OCI-LY3 (cell line): ENCODE results near the gene TPP1.

ENCODE experiments used
- H2AFZ ChIP-seq: fragments of 200-600, 300-600 bp; shearing (Covaris generic); 2 replicates; pipeline ENCODE4 v1.6.0; 2014; ENCODE audit warnings: antibody characterized with exemption, low read depth, low read length
- H3K27ac ChIP-seq: fragments of 200-600, 300-600 bp; sonication (generic); 2 replicates; pipeline ENCODE4 v1.5.1; 2014; ENCODE audit warnings: mild to moderate bottlenecking, low read length, moderate library complexity, mixed read lengths
- H3K27me3 ChIP-seq: fragments of 200-600, 300-600 bp; sonication (generic); 2 replicates; pipeline ENCODE4 v1.6.1; 2014; ENCODE audit warnings: low read depth, low read length, mixed read lengths
- H3K36me3 ChIP-seq: fragments of 200-600, 300-600 bp; sonication (generic); replicated peaks from 2 replicates; pipeline ENCODE3; 2014; ENCODE audit warnings: low read depth, low read length, mixed read lengths
- H3K4me1 ChIP-seq: fragments of 300-600, 200-600 bp; sonication (generic); 2 replicates; pipeline ENCODE4 v1.6.1; 2014; ENCODE audit warnings: low read length, mixed read lengths
- H3K4me2 ChIP-seq: fragments of 200-600, 300-600 bp; sonication (generic); 2 replicates; pipeline ENCODE4 v1.6.1; 2014; ENCODE audit warnings: low read length, mixed read lengths
- H3K4me3 ChIP-seq: fragments of 300-600, 200-600 bp; sonication (generic); 2 replicates; pipeline ENCODE4 v1.5.1; 2014; ENCODE audit warnings: antibody characterized with exemption, mild to moderate bottlenecking, low read length, moderate library complexity
- H3K79me2 ChIP-seq: fragments of 300-600, 200-600 bp; shearing (Covaris generic); 2 replicates; pipeline ENCODE4 v1.6.1; 2014; ENCODE audit warnings: mild to moderate bottlenecking, low read length, mixed read lengths
- H3K9ac ChIP-seq: fragments of 300-600, 200-600 bp; shearing (Covaris generic); 2 replicates; pipeline ENCODE4 v1.6.0; 2014; ENCODE audit warnings: mild to moderate bottlenecking, low read length, moderate library complexity
- H3K9me3 ChIP-seq: fragments of 200-600, 300-600 bp; shearing (Covaris generic); 2 replicates; pipeline ENCODE4 v1.6.1; 2014; ENCODE audit warnings: low read length, mixed read lengths; ENCODE audit not compliant: insufficient read depth
- H4K20me1 ChIP-seq: fragments of 200-600, 300-600 bp; sonication (generic); 2 replicates; pipeline ENCODE4 v1.6.1; 2016; ENCODE audit warnings: low read length, mixed read lengths; ENCODE audit not compliant: insufficient read depth
- EZH2phosphoT487 ChIP-seq: fragments of 200-600 bp; shearing (Covaris generic); IDR thresholded peaks from 2 replicates; pipeline ENCODE4 v1.6.1; 2018; ENCODE audit warnings: antibody characterized with exemption, mixed run types, low read depth
- TF ChIP-seq, protein P1 (sequence below): fragments of 200-600, 300-600 bp; sonication (generic); IDR thresholded peaks from 2 replicates; pipeline ENCODE4 v1.5.1; 2014; ENCODE audit warnings: antibody characterized with exemption, low read length, low read depth

The TPP1 gene

DNA sequence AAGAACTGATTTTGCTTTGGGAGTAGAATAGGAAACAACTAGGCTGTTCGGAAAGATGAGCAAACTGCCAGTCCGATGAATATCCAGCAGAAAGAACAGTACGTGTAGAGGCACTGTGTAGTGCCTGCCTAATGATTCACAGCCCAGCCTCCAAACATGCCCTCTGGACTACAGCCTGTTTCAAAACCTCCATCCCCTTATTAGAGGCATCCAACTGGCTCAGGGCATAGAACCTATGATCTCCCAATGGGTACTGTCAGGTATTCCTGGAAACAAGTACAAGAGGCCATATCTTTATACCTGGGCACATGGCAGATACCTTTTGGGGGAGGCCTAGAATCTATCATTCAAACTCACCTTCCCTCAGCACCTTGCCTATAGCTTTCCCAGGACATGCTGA lies 20.7 kb downstream of the TPP1 start:
- Histone ChIP-seq H3K36me3 (peaks cover 63% of the 10 kb centered on the region), H3K4me2 (no peak overlapping the region), H3K9me3 (no peaks in the 10 kb centered on the region), H3K27me3 (no peaks in the 10 kb centered on the region), H3K79me2 (peaks cover 42% of the 10 kb centered on the region), H3K9ac (no peak overlapping the region), H3K4me1 (peaks cover 10% of the 10 kb centered on the region), H4K20me1 (no peaks in the 10 kb centered on the region), H3K4me3 (no peak overlapping the region), H3K27ac (no peak overlapping the region), H2AFZ (no peak overlapping the region)
- TF ChIP-seq, protein P1, sequence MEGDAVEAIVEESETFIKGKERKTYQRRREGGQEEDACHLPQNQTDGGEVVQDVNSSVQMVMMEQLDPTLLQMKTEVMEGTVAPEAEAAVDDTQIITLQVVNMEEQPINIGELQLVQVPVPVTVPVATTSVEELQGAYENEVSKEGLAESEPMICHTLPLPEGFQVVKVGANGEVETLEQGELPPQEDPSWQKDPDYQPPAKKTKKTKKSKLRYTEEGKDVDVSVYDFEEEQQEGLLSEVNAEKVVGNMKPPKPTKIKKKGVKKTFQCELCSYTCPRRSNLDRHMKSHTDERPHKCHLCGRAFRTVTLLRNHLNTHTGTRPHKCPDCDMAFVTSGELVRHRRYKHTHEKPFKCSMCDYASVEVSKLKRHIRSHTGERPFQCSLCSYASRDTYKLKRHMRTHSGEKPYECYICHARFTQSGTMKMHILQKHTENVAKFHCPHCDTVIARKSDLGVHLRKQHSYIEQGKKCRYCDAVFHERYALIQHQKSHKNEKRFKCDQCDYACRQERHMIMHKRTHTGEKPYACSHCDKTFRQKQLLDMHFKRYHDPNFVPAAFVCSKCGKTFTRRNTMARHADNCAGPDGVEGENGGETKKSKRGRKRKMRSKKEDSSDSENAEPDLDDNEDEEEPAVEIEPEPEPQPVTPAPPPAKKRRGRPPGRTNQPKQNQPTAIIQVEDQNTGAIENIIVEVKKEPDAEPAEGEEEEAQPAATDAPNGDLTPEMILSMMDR = no peak
- no peak for TF ChIP-seq EZH2phosphoT487

- no peaks in the 10 kb centered on the region for H3K4me1 ChIP-seq
- H3K79me2 ChIP-seq = peaks cover 20% of the 10 kb centered on the region
These were observed 22.9 kb downstream of the TPP1 start for GRCh38 chr11:6596239-6596877.

DNA sequence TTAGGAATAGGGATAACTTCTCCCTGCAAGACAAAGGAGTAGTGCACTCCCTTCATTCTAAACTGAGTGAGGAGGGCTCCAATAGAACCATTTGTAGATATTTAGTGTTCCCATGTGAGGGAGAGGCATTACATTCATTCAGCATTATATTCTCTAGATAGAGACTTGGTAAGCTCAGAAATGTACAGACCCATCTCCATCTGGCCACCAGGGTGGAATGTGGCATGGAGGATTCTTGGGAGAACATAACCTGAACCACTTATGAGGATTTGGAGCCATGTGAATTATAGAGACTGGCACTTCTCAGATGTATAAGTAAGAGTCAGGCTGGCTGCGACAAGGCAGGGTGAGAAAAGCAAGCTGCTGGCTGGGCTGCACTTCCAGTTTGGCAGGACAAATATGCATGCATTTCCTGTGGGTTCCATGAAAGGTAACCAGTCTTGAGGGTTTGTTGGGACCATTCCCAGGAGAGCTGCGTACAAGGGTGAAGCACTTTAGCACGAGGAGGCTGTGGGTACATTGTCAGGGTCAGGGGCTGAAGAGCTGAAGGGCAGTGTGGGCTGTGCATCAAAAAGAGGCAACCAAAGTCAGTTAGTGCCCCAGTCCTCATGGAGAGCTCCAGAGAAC lies 25.0 kb downstream of the TPP1 start:
- Histone ChIP-seq H3K79me2 (peaks cover 5% of the 10 kb centered on the region; the same call in 1 of the 2 replicates), H4K20me1 (no peaks in the 10 kb centered on the region), H3K4me3 (no peak overlapping the region), H3K27me3 (no peaks in the 10 kb centered on the region), H3K36me3 (peaks cover 56% of the 10 kb centered on the region), H3K27ac (no peak overlapping the region), H3K9ac (no peak overlapping the region), H3K9me3 (no peaks in the 10 kb centered on the region), H3K4me2 (no peak overlapping the region), H2AFZ (no peak overlapping the region), H3K4me1 (no peaks in the 10 kb centered on the region)
- TF ChIP-seq, protein P1 = no peak
- no peak for TF ChIP-seq EZH2phosphoT487

More at GRCh38 chr11:6596239-6596877, 22.9 kb downstream of the TPP1 start:
- Histone ChIP-seq H3K4me2 (no peak overlapping the region), H4K20me1 (no peaks in the 10 kb centered on the region), H3K9me3 (no peaks in the 10 kb centered on the region), H3K27me3 (no peaks in the 10 kb centered on the region), H3K9ac (no peak overlapping the region), H2AFZ (no peak overlapping the region), H3K4me3 (no peak overlapping the region), H3K36me3 (peaks cover 75% of the 10 kb centered on the region), H3K27ac (no peak overlapping the region)
- TF ChIP-seq, protein P1 = no peak
- TF ChIP-seq EZH2phosphoT487 = no peak

- Histone ChIP-seq H3K9ac (no peak overlapping the region), H3K79me2 (no peaks in the 10 kb centered on the region), H2AFZ (no peak overlapping the region), H3K36me3 (peaks cover 21% of the 10 kb centered on the region), H3K4me2 (no peak overlapping the region), H3K9me3 (no peaks in the 10 kb centered on the region), H3K27ac (no peak overlapping the region), H3K4me1 (no peaks in the 10 kb centered on the region), H4K20me1 (no peaks in the 10 kb centered on the region), H3K27me3 (no peaks in the 10 kb centered on the region), H3K4me3 (no peak overlapping the region)
- TF ChIP-seq, protein P1 = no peak
- no peak for TF ChIP-seq EZH2phosphoT487
These were observed 31.2 kb downstream of the TPP1 start for GRCh38 chr11:6588018-6588417.
